ENCODE measurements around the gene CYP24A1. TPM values are rescaled to one million over a fixed set of nuclear protein-coding genes. Genes with fewer than 3 reads are reported as not detected.

CYP24A1 gene
- polyA plus RNA-seq, 1 donor (not counting 4 experiments of a cell fraction or from before 2014, with no cell fraction given), result 18.2 TPM

DNA sequence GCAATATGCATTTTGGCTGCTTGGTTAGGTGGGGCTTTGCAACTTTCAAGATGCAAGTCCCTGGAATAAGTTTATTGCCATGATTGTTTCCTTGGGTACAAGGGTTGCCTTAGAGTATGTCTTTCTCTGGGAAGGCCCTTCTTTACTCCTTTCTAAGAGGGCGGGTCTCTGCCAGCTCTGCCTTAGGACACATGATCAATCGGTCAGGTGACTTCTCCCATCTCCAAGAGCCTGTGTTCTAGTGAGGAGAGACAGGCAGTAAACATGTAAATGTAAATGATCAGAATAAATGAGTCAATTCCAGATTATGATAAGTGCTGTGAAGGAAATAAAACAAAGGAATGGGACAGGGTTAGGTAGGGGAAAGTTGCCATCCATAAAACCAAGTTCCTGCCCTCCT is 60.2 kb downstream of the CYP24A1 start:
- TF ChIP-seq, protein P1, sequence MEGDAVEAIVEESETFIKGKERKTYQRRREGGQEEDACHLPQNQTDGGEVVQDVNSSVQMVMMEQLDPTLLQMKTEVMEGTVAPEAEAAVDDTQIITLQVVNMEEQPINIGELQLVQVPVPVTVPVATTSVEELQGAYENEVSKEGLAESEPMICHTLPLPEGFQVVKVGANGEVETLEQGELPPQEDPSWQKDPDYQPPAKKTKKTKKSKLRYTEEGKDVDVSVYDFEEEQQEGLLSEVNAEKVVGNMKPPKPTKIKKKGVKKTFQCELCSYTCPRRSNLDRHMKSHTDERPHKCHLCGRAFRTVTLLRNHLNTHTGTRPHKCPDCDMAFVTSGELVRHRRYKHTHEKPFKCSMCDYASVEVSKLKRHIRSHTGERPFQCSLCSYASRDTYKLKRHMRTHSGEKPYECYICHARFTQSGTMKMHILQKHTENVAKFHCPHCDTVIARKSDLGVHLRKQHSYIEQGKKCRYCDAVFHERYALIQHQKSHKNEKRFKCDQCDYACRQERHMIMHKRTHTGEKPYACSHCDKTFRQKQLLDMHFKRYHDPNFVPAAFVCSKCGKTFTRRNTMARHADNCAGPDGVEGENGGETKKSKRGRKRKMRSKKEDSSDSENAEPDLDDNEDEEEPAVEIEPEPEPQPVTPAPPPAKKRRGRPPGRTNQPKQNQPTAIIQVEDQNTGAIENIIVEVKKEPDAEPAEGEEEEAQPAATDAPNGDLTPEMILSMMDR (optimal IDR thresholded peaks at IDR 0.05 in 1 of 3, IDR thresholded peaks at IDR 0.05 in 1 of 3, conservative IDR thresholded peaks at IDR 0.05 in 1 of 3; ENCODE audit: extremely low read depth in 1 of 3, insufficient read depth in 2 of 3, low read length in 3 of 3), result no peak
- no peak for TF ChIP-seq EZH2 (IDR thresholded peaks at IDR 0.05; ENCODE audit: low read length)
- Histone ChIP-seq H3K27ac (ENCODE audit: control insufficient read depth, insufficient read depth, low read length) (no peak overlapping the region), H3K9me3 (ENCODE audit: control insufficient read depth, low read depth, low read length) (peaks cover 2% of the 10 kb centered on the region), H2AFZ (ENCODE audit: control insufficient read depth, low read length) (peak overlapping the region; percentile 40), H3K4me1 (ENCODE audit: control insufficient read depth, extremely low read depth, insufficient read depth, low read length) (peaks cover 21% of the 10 kb centered on the region), H3K4me3 (ENCODE audit: control insufficient read depth in 2 of 3, extremely low read depth in 1 of 3, insufficient read depth in 2 of 3, low read depth in 1 of 3, low read length in 3 of 3) (no peak overlapping the region), H3K27me3 (ENCODE audit: control insufficient read depth, extremely low read depth, insufficient read depth, low read length) (no peaks in the 10 kb centered on the region), H4K20me1 (ENCODE audit: control insufficient read depth, extremely low read depth, insufficient read depth, low read length) (no peaks in the 10 kb centered on the region), H3K36me3 (ENCODE audit: control insufficient read depth in 2 of 2, extremely low read depth in 1 of 2, insufficient read depth in 2 of 2, low read length in 2 of 2) (no peaks in the 10 kb centered on the region), H3K9me1 (ENCODE audit: control insufficient read depth, extremely low read depth, insufficient read depth, low read length) (no peaks in the 10 kb centered on the region), H3K9ac (ENCODE audit: control insufficient read depth, extremely low read depth, insufficient read depth, low read length) (no peak overlapping the region), H3K79me2 (ENCODE audit: control insufficient read depth, insufficient read depth, low read length) (no peaks in the 10 kb centered on the region), H3K4me2 (ENCODE audit: control insufficient read depth, extremely low read depth, insufficient read depth, low read depth, low read length) (no peak overlapping the region)
- DNase-seq (ENCODE audit: low read depth, low spot score) (no peak), FAIRE-seq (no peak)
- dilution Hi-C loops (cut with MboI; ENCODE audit: extremely low pct_ligation_motif_present, low sequenced_read_pairs), result no loop called here

DNA sequence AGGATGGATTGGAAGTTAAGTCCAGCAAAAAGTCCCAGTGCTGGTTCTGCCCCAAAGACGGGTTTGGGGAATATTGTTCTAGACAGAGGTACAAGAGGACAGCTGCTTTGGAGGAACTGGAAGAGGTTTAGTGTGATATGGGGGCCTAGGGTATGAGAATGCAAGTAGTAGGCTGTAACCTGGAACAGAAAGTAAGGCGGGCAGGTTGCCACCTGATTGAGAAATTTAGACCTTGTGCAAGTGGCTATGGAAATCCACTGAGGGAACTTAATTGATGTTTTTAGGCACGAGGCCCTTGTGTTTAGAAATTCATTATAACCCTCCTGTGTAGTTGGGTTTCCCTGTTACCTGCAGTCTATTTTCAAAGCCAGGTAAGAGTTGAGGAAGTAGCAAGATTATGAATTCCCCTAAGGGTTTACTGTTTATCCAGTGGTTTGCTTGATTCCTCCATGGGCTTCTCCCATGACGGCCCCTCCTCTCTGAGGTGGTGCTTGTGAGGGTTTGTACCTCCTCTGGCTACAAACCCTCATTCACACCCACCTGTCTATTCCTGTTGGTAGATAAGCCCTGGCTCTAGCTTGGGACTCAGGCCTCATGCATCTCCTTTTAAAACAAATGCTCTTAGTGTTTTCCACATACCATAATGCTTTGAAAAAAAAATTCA is 61.4 kb downstream of the CYP24A1 start:
- dilution Hi-C loops (cut with MboI; ENCODE audit: extremely low pct_ligation_motif_present, low sequenced_read_pairs), result no loop called here
- TF ChIP-seq, protein P1 (optimal IDR thresholded peaks at IDR 0.05 in 1 of 3, IDR thresholded peaks at IDR 0.05 in 1 of 3, conservative IDR thresholded peaks at IDR 0.05 in 1 of 3; ENCODE audit: extremely low read depth in 1 of 3, insufficient read depth in 2 of 3, low read length in 3 of 3), result no peak
- no peak for TF ChIP-seq EZH2 (IDR thresholded peaks at IDR 0.05; ENCODE audit: low read length)
- Histone ChIP-seq H3K4me2 (ENCODE audit: control insufficient read depth, extremely low read depth, insufficient read depth, low read depth, low read length) (no peak overlapping the region), H3K27me3 (ENCODE audit: control insufficient read depth, extremely low read depth, insufficient read depth, low read length) (no peaks in the 10 kb centered on the region), H3K4me1 (ENCODE audit: control insufficient read depth, extremely low read depth, insufficient read depth, low read length) (peaks cover 29% of the 10 kb centered on the region), H3K4me3 (ENCODE audit: control insufficient read depth in 2 of 3, extremely low read depth in 1 of 3, insufficient read depth in 2 of 3, low read depth in 1 of 3, low read length in 3 of 3) (no peak overlapping the region), H3K9me1 (ENCODE audit: control insufficient read depth, extremely low read depth, insufficient read depth, low read length) (no peaks in the 10 kb centered on the region), H3K27ac (ENCODE audit: control insufficient read depth, insufficient read depth, low read length) (no peak overlapping the region), H3K9me3 (ENCODE audit: control insufficient read depth, low read depth, low read length) (peaks cover 2% of the 10 kb centered on the region), H3K9ac (ENCODE audit: control insufficient read depth, extremely low read depth, insufficient read depth, low read length) (no peak overlapping the region), H2AFZ (ENCODE audit: control insufficient read depth, low read length) (no peak overlapping the region), H3K79me2 (ENCODE audit: control insufficient read depth, insufficient read depth, low read length) (no peaks in the 10 kb centered on the region), H4K20me1 (ENCODE audit: control insufficient read depth, extremely low read depth, insufficient read depth, low read length) (no peaks in the 10 kb centered on the region), H3K36me3 (ENCODE audit: control insufficient read depth in 2 of 2, extremely low read depth in 1 of 2, insufficient read depth in 2 of 2, low read length in 2 of 2) (no peaks in the 10 kb centered on the region)
- DNase-seq (ENCODE audit: low read depth, low spot score), result no peak
- FAIRE-seq, result no peak
